GM18951 (cell line): Measurements from ENCODE around the gene AFF1.

ENCODE experiments used
- POLR2A ChIP-seq: IDR thresholded peaks from 4 replicates; pipeline ENCODE4 v1.6.1; 2011; ENCODE audit warnings: mild to moderate bottlenecking; ENCODE audit not compliant: insufficient read length, insufficient read depth; ENCODE audit errors: extremely low read depth
- in situ Hi-C: fragments of 300-500 bp; cut with MboI; formaldehyde crosslinking; loops from one replicate; pipeline ENCODE4 v1.12.0; 2022; ENCODE audit warnings: low sequenced_read_pairs, mixed read lengths, inconsistent platforms; ENCODE audit not compliant: unreplicated experiment

Gene AFF1

DNA sequence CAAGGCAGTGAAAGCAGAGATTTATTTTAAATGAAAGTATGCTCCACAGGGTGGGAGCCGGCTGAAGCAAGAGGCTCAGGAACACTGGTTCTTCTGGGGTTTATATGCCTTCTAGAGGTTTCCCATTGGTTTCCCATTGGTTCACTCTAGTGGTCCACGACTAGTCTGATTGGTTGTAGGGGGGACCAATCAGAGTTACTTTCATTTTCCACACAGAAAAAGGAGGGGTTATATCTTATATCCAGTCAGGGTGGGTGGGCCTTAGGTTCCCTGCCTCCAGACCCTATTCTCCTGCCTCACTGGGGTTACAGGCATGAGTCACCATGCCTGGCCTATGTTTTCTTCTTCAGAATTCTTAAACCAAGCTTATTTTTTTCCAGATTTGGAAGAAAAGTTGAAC lies 184.0 kb downstream of the AFF1 start:
- in situ Hi-C loops = no loop called here
- TF ChIP-seq POLR2A = no peak

DNA sequence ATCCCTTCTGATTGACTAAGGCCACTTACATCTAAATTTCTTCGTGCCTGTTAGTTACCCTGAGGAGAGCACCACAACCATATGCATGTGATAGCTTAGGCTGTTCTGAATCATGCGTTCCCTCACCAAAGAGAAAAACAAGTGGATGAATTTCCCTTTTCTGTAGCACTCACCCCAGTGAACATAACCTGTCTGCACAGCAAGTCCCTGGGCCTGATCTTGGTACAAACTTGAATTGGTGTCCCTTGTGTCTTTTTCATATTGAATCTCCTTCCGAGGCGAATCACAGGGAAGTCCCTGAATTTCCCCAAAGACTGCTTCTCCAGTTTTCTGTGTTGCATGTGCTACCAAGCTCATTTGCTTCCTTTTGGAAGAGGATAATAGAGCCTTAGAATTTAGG lies 185.2 kb downstream of the AFF1 start:
- in situ Hi-C loops = no loop called here

GRCh38 chr4:87120411-87121162 lies 185.8 kb downstream of the AFF1 start:
- in situ Hi-C loops = no loop called here
- peak; percentile 12 for TF ChIP-seq POLR2A

More for the DNA sequence above, 185.2 kb downstream of the AFF1 start:
- no peak for TF ChIP-seq POLR2A

- in situ Hi-C loops = no loop called here
- TF ChIP-seq POLR2A = no peak
Observed at GRCh38 chr4:87121341-87122065, 186.7 kb downstream of the AFF1 start.

GRCh38 chr4:87122252-87122651 lies 187.4 kb downstream of the AFF1 start:
- in situ Hi-C loops = no loop called here
- no peak for TF ChIP-seq POLR2A

GRCh38 chr4:87126056-87126455 lies 191.2 kb downstream of the AFF1 start:
- in situ Hi-C loops = no loop called here
- TF ChIP-seq POLR2A = no peak

- in situ Hi-C loops = no loop called here
- TF ChIP-seq POLR2A = no peak
Observed at GRCh38 chr4:87128006-87128705, 193.3 kb downstream of the AFF1 start.

DNA sequence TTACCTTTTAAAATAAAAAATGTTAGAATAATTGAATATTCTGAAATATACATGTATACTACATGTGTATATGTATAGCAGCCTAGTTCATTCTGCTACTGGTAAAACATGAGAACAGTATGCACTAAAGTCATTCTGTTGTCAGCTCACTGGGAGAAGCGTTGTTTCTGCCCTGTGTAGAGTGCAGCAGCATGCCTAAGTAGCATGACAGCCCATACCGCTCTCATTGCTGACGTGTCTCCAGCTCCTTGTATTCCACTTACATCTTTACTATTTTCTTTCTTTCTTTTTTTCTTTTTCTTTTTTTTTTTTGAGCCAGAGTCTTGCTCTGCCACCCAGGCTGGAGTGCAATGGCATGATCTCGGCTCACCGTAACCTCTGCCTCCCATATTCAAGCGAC lies 194.9 kb downstream of the AFF1 start:
- in situ Hi-C loops = no loop called here
- TF ChIP-seq POLR2A = no peak

GRCh38 chr4:87130985-87131703 lies 196.3 kb downstream of the AFF1 start:
- TF ChIP-seq POLR2A = no peak
- in situ Hi-C loops = no loop called here

DNA sequence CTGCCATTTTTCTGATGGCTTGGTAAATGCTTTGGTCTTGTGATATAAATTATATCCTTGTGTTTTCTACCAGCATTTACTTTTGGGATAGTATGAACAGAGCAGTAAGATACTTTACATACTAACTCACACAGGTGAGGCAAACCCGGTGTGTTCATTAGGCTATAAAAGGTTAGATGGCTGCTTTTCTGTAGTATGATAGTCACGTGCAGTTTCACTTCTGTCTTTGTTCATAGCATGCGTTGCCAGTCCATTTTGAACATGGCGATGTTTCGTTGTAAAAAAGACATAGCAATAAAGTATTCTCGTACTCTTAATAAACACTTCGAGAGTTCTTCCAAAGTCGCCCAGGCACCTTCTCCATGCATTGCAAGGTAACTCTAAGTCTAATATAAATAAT lies 197.2 kb downstream of the AFF1 start:
- TF ChIP-seq POLR2A = no peak
- in situ Hi-C loops = no loop called here

DNA sequence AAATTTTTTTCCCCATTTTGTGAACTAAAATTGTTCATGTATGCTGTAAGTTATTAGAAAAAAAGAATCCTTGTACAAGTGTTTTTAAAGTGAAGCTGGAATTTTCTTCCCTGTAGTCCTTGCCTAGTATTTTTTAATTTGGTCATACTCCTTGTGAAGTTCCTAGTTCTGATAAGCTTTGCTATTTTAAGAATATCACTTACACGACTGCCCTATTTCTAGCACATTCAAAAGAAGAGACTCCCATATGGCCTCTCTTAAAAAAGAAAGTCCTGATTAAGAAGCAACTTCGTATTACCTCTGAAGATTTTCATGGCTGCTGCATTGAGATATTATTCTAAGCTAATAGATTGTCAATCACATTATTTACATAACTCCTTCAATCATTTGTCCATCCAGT lies 198.4 kb downstream of the AFF1 start:
- TF ChIP-seq POLR2A = no peak
- in situ Hi-C loops = no loop called here

DNA sequence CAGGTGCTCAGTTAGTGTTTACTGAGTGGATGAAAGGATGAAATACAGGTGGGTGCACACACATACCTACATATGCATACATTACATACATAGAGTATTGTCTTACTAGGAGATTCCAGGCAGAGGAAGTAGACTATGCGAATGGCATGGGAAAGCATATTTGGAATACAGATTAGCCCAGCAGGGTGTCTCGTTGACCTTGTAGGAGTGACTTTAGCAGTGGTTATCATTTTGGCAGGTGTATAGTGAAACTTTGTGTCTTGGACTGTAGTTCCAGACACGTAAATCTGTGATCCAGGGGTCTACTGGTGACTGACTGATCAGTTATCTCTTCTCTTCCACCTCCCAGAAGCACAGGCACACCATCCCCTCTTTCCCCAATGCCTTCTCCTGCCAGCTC lies 199.3 kb downstream of the AFF1 start:
- in situ Hi-C loops = no loop called here
- no peak for TF ChIP-seq POLR2A

DNA sequence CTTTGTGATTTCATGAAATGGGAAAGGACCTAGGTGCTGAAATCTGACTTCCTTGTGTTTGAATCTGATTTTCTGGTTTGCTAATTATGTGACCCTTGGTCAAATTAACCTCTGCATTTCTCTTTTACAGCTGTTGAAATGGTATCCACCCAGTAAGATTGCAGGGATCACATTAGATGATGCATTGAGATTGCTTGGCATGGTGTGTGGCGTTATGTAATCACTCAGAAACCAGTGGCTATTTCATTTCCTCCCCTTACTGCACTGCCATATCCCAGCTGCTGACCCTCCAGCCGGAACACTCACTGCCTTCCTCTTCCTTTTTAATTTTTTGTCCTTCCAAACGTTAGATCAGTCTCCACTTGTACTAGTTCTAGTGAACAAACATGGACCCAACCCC lies 206.6 kb downstream of the AFF1 start:
- no peak for TF ChIP-seq POLR2A
- in situ Hi-C loops = no loop called here
